Stimulated activated CD8-positive, alpha-beta memory T cell treated with anti-CD3 and anti-CD28 coated beads, Interleukin-7, amount 100 ng/mL, for 4 hours (primary cell): Measurements from ENCODE around the gene IL11RA.

ENCODE experiments used
- DNase-seq, 2 donors: peaks; one replicate each; pipeline ENCODE4 v3.0.0-alpha.2; 2020; ENCODE audit warnings: low read depth in 2 of 2

Gene IL11RA

GRCh38 chr9:34687276-34688030 is 35.5 kb downstream of the IL11RA start:
- no peak for DNase-seq

DNA sequence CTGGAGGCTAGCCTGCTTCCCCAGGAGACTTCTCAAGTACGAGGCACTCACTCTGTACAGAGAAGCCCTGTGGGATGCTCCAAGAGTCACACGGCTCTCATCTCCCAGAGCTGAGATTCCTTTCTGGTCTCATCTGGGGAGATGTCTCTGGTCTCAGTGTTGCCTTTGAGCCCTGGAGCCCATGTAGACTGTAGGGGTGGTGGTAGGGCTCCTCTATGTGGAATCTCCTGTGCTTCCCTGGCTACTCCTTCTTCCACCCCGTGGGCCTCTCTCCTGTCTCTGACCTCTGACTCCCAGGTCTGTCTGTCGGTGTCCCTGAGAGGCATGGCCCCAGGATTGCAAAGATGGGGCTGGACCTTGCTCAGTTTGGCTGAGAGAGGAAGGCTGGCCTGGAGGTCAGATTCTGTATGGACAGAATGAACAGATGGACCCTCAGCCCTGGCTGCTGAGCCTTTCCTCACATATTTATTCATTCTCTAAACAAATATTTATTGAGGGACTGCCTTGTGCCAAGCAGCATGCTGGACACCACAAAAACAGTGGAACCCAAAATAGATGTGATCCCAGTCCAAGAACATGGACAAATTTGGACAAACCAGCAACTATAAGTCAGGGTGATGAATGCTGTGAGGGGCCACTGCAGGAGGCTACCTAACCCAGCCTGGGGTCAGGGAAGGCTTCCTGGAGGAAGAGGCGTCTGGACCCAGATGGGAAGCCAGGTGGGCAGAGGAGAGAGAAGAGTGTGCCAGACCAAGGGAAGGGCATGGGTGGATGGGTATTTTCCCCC is 36.5 kb downstream of the IL11RA start:
- DNase-seq, result no peak

DNA sequence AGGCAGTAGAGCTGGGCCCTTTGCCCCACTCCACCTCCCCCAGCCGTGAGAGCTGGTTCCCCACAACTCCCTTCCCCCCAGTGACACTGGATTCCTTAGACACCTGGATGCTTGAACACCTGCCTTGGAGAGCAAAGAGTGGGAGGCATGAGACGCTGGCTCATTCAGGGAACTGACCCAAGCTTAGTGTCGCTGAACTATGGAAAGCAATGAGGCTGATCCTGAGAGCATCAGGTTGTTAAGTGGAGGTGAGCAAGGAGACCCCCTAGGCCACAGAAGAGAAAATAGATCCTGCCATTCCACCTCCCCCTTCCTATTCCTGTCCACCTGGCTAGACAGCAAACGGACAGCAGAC is 37.1 kb downstream of the IL11RA start:
- DNase-seq, result no peak

GRCh38 chr9:34689512-34689911 is 37.5 kb downstream of the IL11RA start:
- DNase-seq, result no peak

- no peak for DNase-seq
Measured at GRCh38 chr9:34690983-34691935, 39.3 kb downstream of the IL11RA start, which contains the start of gene CCL19. CCL19 (minus strand) TSS chr9:34691276; CDS start chr9:34691139, 137 bp downstream.

GRCh38 chr9:34691936-34692315 is 39.9 kb downstream of the IL11RA start:
- DNase-seq, result no peak

GRCh38 chr9:34693560-34693959 is 41.6 kb downstream of the IL11RA start:
- DNase-seq, result no peak

- no peak for DNase-seq
Measured at GRCh38 chr9:34694811-34695210, 42.8 kb downstream of the IL11RA start.

GRCh38 chr9:34701023-34701768 is 49.2 kb downstream of the IL11RA start:
- peak; percentile 49 to 64 for DNase-seq

DNA sequence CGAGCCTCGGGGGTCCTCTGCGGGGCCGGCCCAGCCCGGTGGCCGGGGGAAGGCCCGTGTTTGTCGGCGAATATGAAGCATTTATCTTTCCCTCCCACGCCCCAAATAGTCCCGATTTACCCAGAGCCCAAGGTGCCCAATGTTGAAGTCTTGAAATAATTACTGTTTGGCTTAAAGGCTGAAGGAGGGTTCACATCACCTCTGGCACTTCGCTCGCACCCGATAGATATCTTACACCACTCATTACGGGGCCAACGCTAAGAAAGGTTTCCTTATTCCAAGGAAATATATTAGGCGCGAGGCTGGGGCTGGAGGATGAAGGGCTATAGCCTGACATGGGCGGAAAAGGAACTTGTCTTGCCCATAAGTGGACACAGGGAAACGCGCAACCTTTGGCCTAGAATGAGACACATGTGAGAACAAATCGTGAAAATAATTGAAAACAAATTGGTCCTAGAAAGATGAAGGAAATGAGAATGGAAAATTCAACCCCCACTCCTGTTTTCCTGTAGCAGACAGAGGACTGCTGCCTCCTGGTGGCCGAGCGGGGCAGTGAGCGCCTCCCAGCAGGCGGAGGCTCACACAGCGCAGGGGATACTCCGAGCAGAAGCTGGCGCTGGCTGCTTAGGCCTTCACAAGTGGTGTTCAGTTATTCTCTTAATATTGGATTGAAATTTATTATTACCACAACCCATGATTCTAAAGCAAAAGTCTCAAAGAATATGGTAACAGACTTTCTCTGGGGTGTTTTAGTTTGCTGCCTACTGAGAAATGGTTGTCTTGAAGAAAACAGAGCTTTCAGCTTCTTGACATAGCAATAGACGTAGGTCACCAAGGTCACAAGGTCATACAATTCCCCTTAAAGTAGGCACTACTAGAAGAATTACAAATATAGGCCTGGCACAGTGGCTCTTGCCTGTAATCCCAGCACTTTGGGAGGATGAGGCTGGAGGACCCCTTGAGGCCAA is 50.1 kb downstream of the IL11RA start:
- peak; percentile 66 to 71 for DNase-seq

DNA sequence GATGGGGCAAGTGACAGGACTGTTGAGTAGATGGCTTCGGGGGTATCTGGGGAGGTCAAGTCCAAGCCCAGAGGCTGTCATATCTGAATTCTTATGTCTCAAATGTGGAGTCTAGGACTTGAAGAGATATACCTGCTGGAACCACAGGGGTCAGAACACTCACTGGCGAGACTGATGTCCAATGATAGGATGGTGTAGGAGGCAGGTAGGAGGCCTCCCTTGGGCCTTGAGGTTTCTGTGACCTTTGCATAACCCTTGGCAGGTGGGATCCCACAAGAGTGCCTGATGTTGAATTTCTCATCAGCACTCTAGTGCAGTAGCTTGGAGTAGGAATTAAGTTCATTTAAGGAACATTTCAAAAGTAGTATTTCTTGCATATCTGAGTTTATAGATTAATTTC is 55.1 kb downstream of the IL11RA start:
- no peak for DNase-seq

GRCh38 chr9:34709196-34709978 is 57.4 kb downstream of the IL11RA start:
- no peak for DNase-seq

DNA sequence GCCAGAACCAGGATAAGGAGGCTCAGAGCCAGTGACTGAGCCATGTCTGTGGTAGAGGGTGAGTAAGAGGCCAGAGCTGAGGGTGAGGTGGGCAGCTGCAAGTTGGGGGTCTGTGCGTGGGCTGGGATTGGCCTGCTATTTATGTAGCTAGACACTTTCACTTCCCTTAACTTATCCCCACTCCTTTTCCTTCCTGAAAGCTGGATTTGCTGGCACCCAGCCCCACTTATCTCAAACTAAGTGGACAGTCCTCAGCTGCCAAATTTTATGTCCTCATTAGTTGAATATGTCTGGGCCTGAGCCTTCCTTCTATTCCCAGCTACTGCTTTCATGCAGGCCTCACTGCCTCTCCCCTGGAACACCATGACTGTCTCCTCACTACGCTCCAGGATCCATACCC is 58.0 kb downstream of the IL11RA start, which contains the start of gene CCL21:
CCL21 (minus strand) TSS at position 114 of the 400 bp plus-strand sequence; CDS start at position 44, 70 bp downstream.
- DNase-seq, result no peak
